CD4-positive, alpha-beta T cell (primary cell): ENCODE measurements around the gene ECHDC1. TPM values are rescaled to one million over a fixed set of nuclear protein-coding genes. Genes with fewer than 3 reads are reported as not detected.

Source experiments
- ATAC-seq: fragments of 200-7000 bp; cut with Tn5 transposase; one replicate; pipeline ENCODE4 v1.10.0; 2022; ENCODE audit warnings: mild to moderate bottlenecking; ENCODE audit not compliant: poor library complexity
- CTCF ChIA-PET: fragments of 350-600 bp; sonication (Branson Sonifier 250); formaldehyde crosslinking; loops from one replicate; lab custom pipeline; 2021; ENCODE audit warnings: antibody characterized with exemption, inconsistent platforms; lab: Charles Lee
- POLR2A ChIA-PET: fragments of 350-600 bp; sonication (Branson Sonifier 250); formaldehyde crosslinking; loops from one replicate; lab custom pipeline; 2021; ENCODE audit warnings: antibody characterized with exemption, inconsistent platforms; lab: Charles Lee
- DNase-seq, 14 experiments: peaks; one replicate each; pipeline ENCODE4 v3.0.0-alpha.2; 2013 to 2020; ENCODE audit warnings: mixed read lengths in 2 of 14
- H3K27ac ChIP-seq, 2 donors: one replicate each; pipeline versions ENCODE4 v1.5.1 to v1.7.0; 2013; ENCODE audit warnings: low read length in 2 of 2, low read depth in 1 of 2, mild to moderate bottlenecking in 1 of 2
- H3K27me3 ChIP-seq, 2 experiments: 1 replicate in 1 of 2; 2 replicates in 1 of 2; pipeline versions ENCODE4 v1.6.1 to v1.7.0; 2013; ENCODE audit warnings: low read length in 2 of 2, control low read depth in 1 of 2, mild to moderate bottlenecking in 1 of 2, moderate library complexity in 1 of 2; ENCODE audit not compliant: insufficient read depth in 2 of 2, control insufficient read depth in 1 of 2
- H3K36me3 ChIP-seq: one replicate; pipeline ENCODE4 v1.6.1; 2013; ENCODE audit warnings: low read length, control low read depth; ENCODE audit not compliant: insufficient read depth
- H3K4me1 ChIP-seq: one replicate; pipeline ENCODE4 v1.6.1; 2013; ENCODE audit warnings: low read length, control low read depth; ENCODE audit not compliant: insufficient read depth
- H3K4me3 ChIP-seq: one replicate; pipeline ENCODE4 v1.5.1; 2013; ENCODE audit warnings: mild to moderate bottlenecking, low read length, moderate library complexity
- H3K9me3 ChIP-seq, 2 experiments: 1 replicate in 1 of 2; 2 replicates in 1 of 2; pipeline versions ENCODE4 v1.6.1 to v1.7.0; 2013; ENCODE audit warnings: low read length in 2 of 2, mild to moderate bottlenecking in 2 of 2, control low read depth in 1 of 2, moderate library complexity in 1 of 2; ENCODE audit not compliant: control insufficient read depth in 1 of 2, insufficient read depth in 1 of 2
- H3K27ac Mint-ChIP-seq: one replicate; pipeline ENCODE4 v1.8.0; 2020; ENCODE audit warnings: mixed read lengths
- H3K27me3 Mint-ChIP-seq: one replicate; pipeline ENCODE4 v1.8.0; 2021; ENCODE audit warnings: mixed read lengths
- H3K36me3 Mint-ChIP-seq: one replicate; pipeline ENCODE4 v1.8.0; 2021; ENCODE audit warnings: low read depth, mixed read lengths
- H3K4me1 Mint-ChIP-seq: one replicate; pipeline ENCODE4 v1.8.0; 2021; ENCODE audit warnings: low read depth, mixed read lengths
- H3K4me3 Mint-ChIP-seq: one replicate; pipeline ENCODE4 v1.8.0; 2020; ENCODE audit warnings: mild to moderate bottlenecking, mixed read lengths
- H3K9me3 Mint-ChIP-seq: one replicate; pipeline ENCODE4 v1.8.0; 2020; ENCODE audit warnings: mixed read lengths
- CTCF ChIP-seq: fragments of 200-600 bp; IDR thresholded peaks from one replicate; pipeline ENCODE4 v1.8.0; 2022; ENCODE audit warnings: antibody characterized with exemption, mild to moderate bottlenecking
- intact Hi-C, 2 experiments: fragments of 100-400 bp; cut with DNase I in 1 of 2; cut with micrococcal nuclease in 1 of 2; formaldehyde crosslinking; loops; one replicate each; pipeline versions ENCODE4 v1.15.1 to v1.9.0; 2023 to 2025; cut with DNase I, micrococcal nuclease
- total RNA-seq, 174 experiments: library from RNA in 2 of 174; stranded (reverse) in 2 of 174; gene quantifications; one replicate each; pipeline ENCODE4 v1.2.3 and lab custom pipeline; 2021 to 2026

ECHDC1 gene
- total RNA-seq, 2 experiments from 2014 or later = 6.5 to 7.4 TPM

GRCh38 chr6:127298475-127298874, 44.9 kb downstream of the ECHDC1 start:
- Mint-ChIP-seq H3K4me3 (no peak overlapping the region), H3K9me3 (no peaks in the 10 kb centered on the region), H3K27ac (no peak overlapping the region), H3K36me3 (peaks cover 27% of the 10 kb centered on the region), H3K27me3 (no peaks in the 10 kb centered on the region), H3K4me1 (peaks cover 13% of the 10 kb centered on the region)
- DNase-seq (no peak), ATAC-seq (no peak)
- H3K27me3 ChIP-seq = no peaks in the 10 kb centered on the region
- no peak for TF ChIP-seq CTCF
- POLR2A ChIA-PET = interaction anchor here (0.6 to 0.7 kb wide), 2 partner anchors 21 to 28 kb away, joined by 3 read pairs; no protein-coding TSS in a partner anchor
- H3K27ac ChIP-seq = no peak overlapping the region
- H3K4me3 ChIP-seq = no peak overlapping the region
- H3K4me1 ChIP-seq = peaks cover 2% of the 10 kb centered on the region
- no peaks in the 10 kb centered on the region for H3K9me3 ChIP-seq
- CTCF ChIA-PET = interaction anchor here (1.3 kb wide), 1 partner anchor 218 kb away, joined by 5 read pairs; no protein-coding TSS in a partner anchor
- intact Hi-C loops = no loop called here
- H3K36me3 ChIP-seq = peaks cover 24% of the 10 kb centered on the region

- Mint-ChIP-seq H3K36me3 (peaks cover 33% of the 10 kb centered on the region), H3K27ac (peak overlapping the region; percentile 13), H3K4me3 (no peak overlapping the region), H3K4me1 (peaks cover 14% of the 10 kb centered on the region), H3K27me3 (no peaks in the 10 kb centered on the region), H3K9me3 (no peaks in the 10 kb centered on the region)
- ChIA-PET CTCF (interaction anchor here (0.8 to 1.3 kb wide), 2 partner anchors 34 to 219 kb away, joined by 3 to 5 read pairs; no protein-coding TSS in a partner anchor), POLR2A (interaction anchor here (0.6 to 1.1 kb wide), 2 partner anchors 12 to 33 kb away, joined by 3 read pairs; no protein-coding TSS in a partner anchor)
- no peak overlapping the region for H3K27ac ChIP-seq
- no peaks in the 10 kb centered on the region for H3K4me1 ChIP-seq
- no peak for TF ChIP-seq CTCF
- no peaks in the 10 kb centered on the region for H3K9me3 ChIP-seq
- H3K36me3 ChIP-seq = peaks cover 20% of the 10 kb centered on the region
- ATAC-seq (no peak), DNase-seq (no peak)
- intact Hi-C loops = no loop called here
- H3K27me3 ChIP-seq = no peaks in the 10 kb centered on the region
- no peak overlapping the region for H3K4me3 ChIP-seq
These were observed 45.8 kb downstream of the ECHDC1 start for GRCh38 chr6:127297502-127298070.

- peaks cover 42% of the 10 kb centered on the region for H3K4me1 Mint-ChIP-seq
- DNase-seq (peak in 1 of 14 experiments; percentile 24), ATAC-seq (no peak)
- Histone ChIP-seq H3K4me3 (peak overlapping the region; percentile 17), H3K36me3 (peaks cover 37% of the 10 kb centered on the region), H3K27ac (no peak overlapping the region), H3K4me1 (no peaks in the 10 kb centered on the region), H3K9me3 (no peaks in the 10 kb centered on the region), H3K27me3 (no peaks in the 10 kb centered on the region)
- CTCF ChIA-PET = interaction anchor here (0.8 to 4.3 kb wide), 8 partner anchors 12 to 1335 kb away, joined by 3 to 14 read pairs (median 5); partner anchors contain the start of genes HINT3 and RNF146
- H3K4me3 Mint-ChIP-seq = peak overlapping the region; percentile 76
- peak overlapping the region; percentile 38 for H3K27ac Mint-ChIP-seq
- intact Hi-C loops = no loop called here
- no peak for TF ChIP-seq CTCF
- H3K27me3 Mint-ChIP-seq = no peaks in the 10 kb centered on the region
- POLR2A ChIA-PET = interaction anchor here (0.7 to 2.3 kb wide), 6 partner anchors 9 to 1501 kb away, joined by 3 to 12 read pairs (median 3); partner anchors contain the start of genes NCOA7 and RNF146
- H3K36me3 Mint-ChIP-seq = peaks cover 53% of the 10 kb centered on the region
- H3K9me3 Mint-ChIP-seq = no peaks in the 10 kb centered on the region
These were observed 51.9 kb downstream of the ECHDC1 start for GRCh38 chr6:127291495-127291894.
